PFSK-1 (cell line): ENCODE measurements around the gene KRT12.

ENCODE experiments used
- FOXP2 ChIP-seq: optimal IDR thresholded peaks from 2 replicates; pipeline ENCODE3; 2011; ENCODE audit warnings: borderline replicate concordance, control low read depth, inconsistent platforms; ENCODE audit not compliant: insufficient read depth; ENCODE audit errors: extremely low read length, extremely low read depth
- POLR2AphosphoS5 ChIP-seq: IDR thresholded peaks from 2 replicates; pipeline ENCODE4 v1.6.1; 2012; ENCODE audit warnings: low read depth, mild to moderate bottlenecking, control low read depth, low read length, moderate library complexity
- REST ChIP-seq, 2 experiments: IDR thresholded peaks; 2 replicates each; pipeline versions ENCODE4 v1.6.1 to v1.8.0; 2011 to 2012; ENCODE audit warnings: low read depth in 2 of 2, low read length in 2 of 2, control low read depth in 1 of 2, inconsistent platforms in 1 of 2, mild to moderate bottlenecking in 1 of 2, moderate library complexity in 1 of 2; ENCODE audit not compliant: insufficient read depth in 1 of 2
- SIN3A ChIP-seq: IDR thresholded peaks from 2 replicates; pipeline ENCODE4 v1.6.1; 2012; ENCODE audit warnings: mild to moderate bottlenecking, low read length, moderate library complexity, borderline replicate concordance; ENCODE audit not compliant: insufficient read depth
- TAF1 ChIP-seq: IDR thresholded peaks from 2 replicates; pipeline ENCODE4 v1.6.1; 2012; ENCODE audit warnings: low read length, control low read depth, borderline replicate concordance; ENCODE audit not compliant: insufficient read depth

KRT12 gene

DNA sequence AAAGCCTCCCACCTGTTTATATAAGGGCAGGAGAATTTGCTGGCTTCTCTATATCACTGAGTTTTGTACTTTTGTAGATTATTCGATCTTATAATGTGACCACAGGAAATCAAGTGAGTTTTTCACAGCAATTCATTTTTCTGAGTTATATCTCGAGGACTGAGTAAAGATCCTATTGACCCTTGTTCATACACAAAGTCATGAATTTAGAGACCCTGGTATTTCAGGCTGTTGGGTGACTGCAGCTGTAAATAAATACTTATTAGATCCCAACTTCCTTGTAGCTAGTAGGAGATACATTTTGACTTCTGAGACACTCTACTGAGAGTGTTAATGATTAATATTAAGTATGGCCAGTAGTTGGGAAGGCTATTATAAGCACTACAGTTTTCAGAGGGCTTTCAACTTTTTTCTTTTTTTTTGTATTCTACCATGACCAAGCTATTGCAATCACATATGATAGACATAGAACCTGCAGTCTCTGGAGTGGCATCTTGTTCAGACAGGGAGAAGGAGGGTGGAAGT is 21.2 kb upstream of the KRT12 start:
- TF ChIP-seq REST (IDR thresholded peaks at IDR 0.05; ENCODE audit: insufficient read depth in 1 of 2, low read depth in 2 of 2, low read length in 2 of 2) = no peak

- TF ChIP-seq FOXP2 = no peak
- TF ChIP-seq TAF1 = no peak
- no peak for TF ChIP-seq POLR2AphosphoS5
- no peak for TF ChIP-seq REST (IDR thresholded peaks at IDR 0.05; ENCODE audit: insufficient read depth in 1 of 2, low read depth in 2 of 2, low read length in 2 of 2)
- no peak for TF ChIP-seq SIN3A
These were observed 19.1 kb upstream of the KRT12 start for GRCh38 chr17:40886090-40886489.

DNA sequence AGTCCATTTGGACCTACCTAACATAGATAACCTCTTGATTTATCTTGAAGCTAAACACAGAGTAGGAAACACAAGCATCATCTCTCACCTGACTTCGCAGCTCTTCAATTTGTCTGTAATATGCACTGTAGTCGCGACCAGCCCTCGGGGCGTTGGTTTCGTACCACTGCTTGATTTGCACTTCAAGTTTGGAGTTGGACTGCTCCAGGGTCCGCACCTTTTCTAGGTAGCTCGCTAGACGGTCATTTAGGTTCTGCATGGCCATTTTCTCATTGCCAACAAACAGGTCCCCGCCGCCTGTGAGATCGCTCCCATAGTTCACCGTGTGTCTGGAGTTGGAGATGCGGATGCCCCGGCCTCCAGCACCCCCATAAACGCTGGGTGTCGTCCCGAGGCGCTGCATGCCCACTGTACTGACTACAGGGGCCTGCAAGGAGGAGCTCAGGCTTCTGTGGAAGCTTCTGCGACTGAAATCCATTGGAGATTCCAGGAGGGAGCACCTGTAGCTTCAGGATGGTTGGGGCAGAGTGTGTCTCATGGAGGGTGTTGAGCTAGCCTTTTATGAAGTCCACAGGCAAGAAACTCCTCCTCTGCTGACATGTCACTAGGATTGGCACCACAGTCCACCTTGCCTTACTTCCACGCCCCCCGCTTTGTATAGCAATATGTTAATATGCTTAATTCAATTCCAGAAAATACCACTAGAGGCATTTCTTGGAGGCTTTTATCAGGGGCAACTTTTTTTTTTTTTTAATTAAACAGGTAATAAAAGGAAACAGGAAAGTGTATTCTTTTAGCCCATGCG is 17.9 kb upstream of the KRT12 start, which contains the start of gene KRT20:
KRT20 (minus strand) TSS at position 535 of the 805 bp plus-strand sequence; CDS start at position 478, 57 bp downstream.
- TF ChIP-seq SIN3A = no peak
- no peak for TF ChIP-seq FOXP2
- TF ChIP-seq REST (IDR thresholded peaks at IDR 0.05; ENCODE audit: insufficient read depth in 1 of 2, low read depth in 2 of 2, low read length in 2 of 2) = no peak
- no peak for TF ChIP-seq TAF1
- TF ChIP-seq POLR2AphosphoS5 = no peak

- TF ChIP-seq SIN3A = no peak
- no peak for TF ChIP-seq POLR2AphosphoS5
- TF ChIP-seq TAF1 = no peak
- no peak for TF ChIP-seq FOXP2
- no peak for TF ChIP-seq REST (IDR thresholded peaks at IDR 0.05; ENCODE audit: insufficient read depth in 1 of 2, low read depth in 2 of 2, low read length in 2 of 2)
These were observed 16.8 kb upstream of the KRT12 start for GRCh38 chr17:40883626-40884334.

DNA sequence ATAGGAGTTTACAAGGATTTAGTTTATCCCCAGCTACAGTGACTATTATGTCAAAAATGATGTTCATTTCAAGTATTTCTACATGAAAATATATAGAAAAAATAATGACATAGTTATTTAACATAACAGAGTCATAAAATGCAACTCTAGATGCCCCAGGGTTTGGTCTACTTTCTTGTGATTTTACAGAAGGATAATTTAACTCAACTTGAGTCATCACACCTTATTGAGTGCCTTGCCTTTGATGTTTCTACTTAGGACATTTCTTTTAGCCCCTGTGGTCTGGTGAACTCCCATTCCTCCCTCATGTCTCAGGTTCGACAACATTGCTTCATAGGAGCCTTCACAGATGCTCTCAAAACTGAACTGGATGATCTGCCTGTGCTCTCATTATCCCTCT is 16.0 kb upstream of the KRT12 start:
- no peak for TF ChIP-seq POLR2AphosphoS5
- no peak for TF ChIP-seq SIN3A
- TF ChIP-seq TAF1 = no peak
- TF ChIP-seq FOXP2 = no peak
